RWPE2 (cell line): ENCODE measurements around the gene ACAD8.

Experiments
- ATAC-seq: fragments of 200-7000 bp; cut with Tn5 transposase; 3 replicates; pipeline ENCODE4 v1.9.1; 2021; ENCODE audit warnings: low read depth
- DNase-seq: peaks from one replicate; pipeline ENCODE4 v3.0.0-alpha.2; 2020; ENCODE audit warnings: low spot score
- H3K27ac ChIP-seq: fragments of 450-650 bp; 2 replicates; pipeline ENCODE4 v1.5.1; 2017; ENCODE audit warnings: mild to moderate bottlenecking; ENCODE audit not compliant: poor library complexity, severe bottlenecking
- H3K27me3 ChIP-seq: fragments of 250-450 bp; sonication (Bioruptor Pico); 2 replicates; pipeline ENCODE4 v1.5.1; 2021; ENCODE audit warnings: mild to moderate bottlenecking, moderate library complexity; ENCODE audit not compliant: insufficient read depth, poor library complexity, severe bottlenecking
- H3K36me3 ChIP-seq: fragments of 250-450 bp; sonication (Bioruptor Pico); 2 replicates; pipeline ENCODE4 v1.5.1; 2020; ENCODE audit warnings: low read depth, mild to moderate bottlenecking, moderate library complexity
- H3K4me1 ChIP-seq: fragments of 250-450 bp; sonication (Bioruptor Pico); 2 replicates; pipeline ENCODE4 v1.5.1; 2021; ENCODE audit warnings: mild to moderate bottlenecking, moderate library complexity; ENCODE audit not compliant: insufficient read depth, poor library complexity, severe bottlenecking
- H3K4me3 ChIP-seq: fragments of 250-450 bp; sonication (Bioruptor Pico); 2 replicates; pipeline ENCODE4 v1.5.1; 2021; ENCODE audit warnings: mild to moderate bottlenecking, moderate library complexity; ENCODE audit not compliant: severe bottlenecking
- H3K9me3 ChIP-seq: fragments of 250-450 bp; sonication (Bioruptor Pico); 2 replicates; pipeline ENCODE4 v1.5.1; 2021; ENCODE audit warnings: mild to moderate bottlenecking, moderate library complexity; ENCODE audit not compliant: severe bottlenecking
- CTCF ChIP-seq: fragments of 450-650 bp; IDR thresholded peaks from one replicate; pipeline ENCODE4 v1.5.1; 2017; ENCODE audit warnings: mild to moderate bottlenecking, moderate library complexity; ENCODE audit not compliant: poor library complexity, severe bottlenecking

The ACAD8 gene

GRCh38 chr11:134266841-134267251, 13.5 kb downstream of the ACAD8 start:
- Histone ChIP-seq H3K4me1 (peaks cover 18% of the 10 kb centered on the region), H3K9me3 (no peaks in the 10 kb centered on the region), H3K27ac (peak overlapping the region; percentile 75), H3K27me3 (no peaks in the 10 kb centered on the region), H3K4me3 (no peak overlapping the region), H3K36me3 (peaks cover 18% of the 10 kb centered on the region)
- TF ChIP-seq CTCF: no peak
- no peak for DNase-seq
- peak; percentile 96 for ATAC-seq

DNA sequence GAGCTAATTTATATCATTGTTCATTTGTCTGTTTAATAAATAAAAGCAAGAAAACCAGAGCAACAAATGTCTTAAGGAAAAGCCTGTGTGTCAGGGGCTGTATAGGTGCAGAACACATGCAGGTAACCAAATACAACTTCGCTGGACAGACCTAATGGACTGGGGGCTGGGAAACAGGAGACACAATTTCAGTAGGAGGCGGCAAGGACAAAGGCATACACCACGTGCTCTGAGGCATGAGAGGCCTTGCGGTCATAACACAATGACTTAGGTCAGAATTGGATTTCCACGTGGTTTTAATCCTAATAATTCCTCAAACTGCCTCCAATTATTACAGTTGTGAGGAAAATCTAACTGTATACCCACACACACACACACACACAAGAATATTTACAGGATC, 14.1 kb downstream of the ACAD8 start:
- peaks cover 13% of the 10 kb centered on the region for H3K36me3 ChIP-seq
- peak overlapping the region; percentile 75 for H3K27ac ChIP-seq
- H3K27me3 ChIP-seq: no peaks in the 10 kb centered on the region
- H3K9me3 ChIP-seq: no peaks in the 10 kb centered on the region
- no peak overlapping the region for H3K4me3 ChIP-seq
- no peak for TF ChIP-seq CTCF
- peaks cover 18% of the 10 kb centered on the region for H3K4me1 ChIP-seq
- no peak for ATAC-seq
- DNase-seq: no peak

- no peak overlapping the region for H3K4me3 ChIP-seq
- H3K27ac ChIP-seq: peak overlapping the region; percentile 75
- H3K4me1 ChIP-seq: peaks cover 18% of the 10 kb centered on the region
These were observed 14.6 kb downstream of the ACAD8 start for GRCh38 chr11:134267966-134268365.

DNA sequence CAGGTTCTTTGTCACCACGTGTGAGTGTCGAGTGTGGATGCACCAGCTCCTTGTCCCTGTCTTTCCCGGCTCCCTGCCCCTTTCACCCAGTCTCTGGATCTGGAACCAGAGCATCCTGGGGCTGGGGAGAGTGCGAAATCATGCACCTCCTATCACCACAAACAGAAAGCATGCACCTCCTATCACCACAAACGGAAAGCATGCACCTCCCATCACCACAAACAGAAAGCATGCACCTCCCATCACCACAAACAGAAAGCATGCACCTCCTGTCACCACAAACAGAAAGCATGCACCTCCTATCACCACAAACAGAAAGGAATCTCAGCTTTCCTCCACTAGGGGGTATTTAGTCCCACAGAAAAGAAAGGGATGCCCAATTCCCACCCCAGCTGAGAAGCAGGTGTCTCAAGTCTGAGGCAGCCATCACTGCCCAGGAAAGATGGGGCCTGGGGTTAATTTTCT, 16.9 kb downstream of the ACAD8 start:
- Histone ChIP-seq H3K27ac (no peak overlapping the region), H3K4me3 (no peak overlapping the region), H3K9me3 (no peaks in the 10 kb centered on the region), H3K36me3 (no peaks in the 10 kb centered on the region), H3K27me3 (peaks cover 21% of the 10 kb centered on the region), H3K4me1 (peaks cover 18% of the 10 kb centered on the region)
- ATAC-seq (no peak), DNase-seq (no peak)
- TF ChIP-seq CTCF: no peak

More at GRCh38 chr11:134267966-134268365, 14.6 kb downstream of the ACAD8 start:
- peaks cover 9% of the 10 kb centered on the region for H3K36me3 ChIP-seq
- H3K9me3 ChIP-seq: no peaks in the 10 kb centered on the region
- no peak for DNase-seq
- H3K27me3 ChIP-seq: no peaks in the 10 kb centered on the region
- no peak for ATAC-seq
- TF ChIP-seq CTCF: no peak

DNA sequence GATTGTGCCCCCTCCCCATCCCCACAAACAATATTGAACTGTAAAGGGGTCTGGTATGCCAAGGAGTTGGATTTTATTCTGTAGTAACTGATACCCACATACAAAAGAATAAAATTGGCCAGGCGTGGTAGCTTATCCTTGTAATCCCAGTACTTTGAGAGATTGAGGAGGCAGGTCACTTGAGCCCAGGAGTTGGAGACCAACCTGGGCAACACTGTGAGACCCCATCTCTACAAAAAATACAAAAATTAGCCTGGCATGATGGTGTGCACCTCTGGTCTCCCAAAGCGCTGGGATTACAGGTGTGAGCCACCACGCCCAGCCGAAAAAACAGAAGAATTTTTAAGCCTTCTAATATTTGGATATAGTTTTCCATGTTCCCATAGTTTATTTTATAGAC, 18.6 kb downstream of the ACAD8 start:
- ATAC-seq (no peak), DNase-seq (no peak)
- Histone ChIP-seq H3K9me3 (no peaks in the 10 kb centered on the region), H3K27ac (no peak overlapping the region), H3K4me1 (peaks cover 11% of the 10 kb centered on the region), H3K27me3 (peaks cover 38% of the 10 kb centered on the region), H3K36me3 (no peaks in the 10 kb centered on the region), H3K4me3 (no peak overlapping the region)
- TF ChIP-seq CTCF: no peak
